Cardiac septum (tissue), 1 donor: ENCODE measurements around the gene ITGA1. TPM values are rescaled to one million over a fixed set of nuclear protein-coding genes. Genes with fewer than 3 reads are reported as not detected.

Source experiments
- DNase-seq: peaks from one replicate; pipeline ENCODE4 v3.0.0-alpha.2; 2020; ENCODE audit warnings: low spot score
- intact Hi-C: fragments of 100-400 bp; cut with DNase I; formaldehyde crosslinking; loops from one replicate; pipeline ENCODE4 v1.14.0; 2022
- total RNA-seq: library from RNA; stranded (reverse); fragmentation: NEBNext Ultra II Directional; extraction: Animal tissue kit (Norgen Biotek cat#: 25700); gene quantifications from one replicate; pipeline ENCODE4 v1.2.1, GENCODE V29; 2021
- donor health status: DM: no; HTN: no; CAD: no.

Gene ITGA1
- total RNA-seq, 1 donor from 2014 or later, result 40.3 TPM

DNA sequence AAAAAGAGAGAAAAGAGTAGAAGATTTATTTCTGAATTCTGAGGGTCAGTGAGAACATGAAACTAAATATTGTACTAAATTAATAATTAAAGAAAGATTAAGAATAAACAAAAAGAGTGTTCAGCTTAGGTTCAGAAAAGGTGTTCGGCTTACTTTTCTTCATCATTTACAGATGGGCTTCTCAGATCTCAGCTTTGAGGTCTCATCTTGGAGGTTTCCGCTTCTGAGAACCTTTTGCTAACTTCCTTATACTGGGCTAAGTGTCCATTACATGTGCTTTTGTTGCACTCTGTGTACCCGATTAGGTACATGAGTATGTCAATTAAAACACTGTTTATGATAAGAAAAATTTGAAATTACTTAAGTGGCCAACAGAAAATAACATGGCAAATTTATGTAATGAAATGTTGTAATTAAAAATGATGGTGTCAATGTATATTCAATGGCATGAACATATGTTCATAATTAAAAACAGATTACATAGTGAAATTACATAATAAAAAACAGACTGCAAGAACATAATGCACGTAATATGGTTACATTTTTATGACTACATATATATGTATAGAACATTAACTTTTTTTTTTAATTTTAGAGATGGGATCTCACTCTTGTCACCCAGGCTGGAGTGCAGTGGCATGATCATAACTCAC lies 17.3 kb upstream of the ITGA1 start:
- intact Hi-C loops, result no loop called here
- DNase-seq, result no peak

DNA sequence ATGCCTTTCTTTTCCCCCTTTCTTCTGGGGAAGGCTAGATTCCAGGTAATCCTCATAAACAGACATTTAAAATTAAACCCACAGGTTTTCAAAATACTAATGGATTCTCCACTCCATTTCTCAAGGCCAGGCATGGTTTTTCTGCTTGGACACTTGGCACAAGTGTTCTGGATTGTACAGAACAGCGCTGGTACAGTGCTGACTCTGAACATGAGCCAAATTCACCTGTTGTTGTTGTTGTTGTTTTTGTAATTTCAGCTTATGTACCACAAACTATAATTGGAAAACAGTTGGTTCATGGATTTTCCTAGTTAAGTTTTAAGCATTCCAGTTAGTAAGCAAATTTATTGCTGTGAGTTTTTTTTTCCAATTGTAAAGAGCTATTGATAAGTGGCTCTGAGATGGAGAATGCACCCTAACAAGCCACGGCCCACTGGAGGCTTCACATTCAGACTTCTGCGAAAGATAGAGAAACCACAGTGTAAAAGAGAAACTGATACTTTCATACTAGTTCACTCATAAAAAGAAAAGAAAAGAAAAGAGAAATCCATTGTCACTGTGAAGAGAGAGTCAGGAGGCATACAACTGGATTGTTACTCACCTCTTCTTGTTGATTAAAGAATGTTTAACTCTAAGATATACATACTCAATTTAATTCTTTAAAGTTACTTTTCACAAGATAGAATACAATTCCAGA lies 16.2 kb upstream of the ITGA1 start:
- intact Hi-C loops, result no loop called here
- no peak for DNase-seq

DNA sequence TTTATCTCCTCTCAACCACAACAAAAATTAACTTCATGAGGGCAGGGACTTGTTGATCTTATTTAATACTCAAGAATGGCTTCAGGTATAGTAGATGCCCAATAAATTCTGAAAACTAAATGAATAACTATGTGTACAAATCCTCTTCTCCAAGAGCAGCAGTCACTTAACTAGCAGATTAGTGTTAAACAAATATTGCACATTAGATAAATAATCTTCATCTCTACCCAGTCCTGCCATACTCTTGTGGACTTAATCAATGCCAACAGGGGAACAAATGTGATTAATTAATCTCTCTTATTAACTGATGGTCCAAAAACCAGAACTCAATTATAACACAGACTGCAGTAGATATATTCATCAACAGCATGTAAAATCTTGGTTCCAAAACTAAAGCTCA lies 15.0 kb upstream of the ITGA1 start:
- intact Hi-C loops, result no loop called here
- DNase-seq, result no peak

GRCh38 chr5:52773342-52773741 lies 14.4 kb upstream of the ITGA1 start:
- no peak for DNase-seq
- intact Hi-C loops, result no loop called here

DNA sequence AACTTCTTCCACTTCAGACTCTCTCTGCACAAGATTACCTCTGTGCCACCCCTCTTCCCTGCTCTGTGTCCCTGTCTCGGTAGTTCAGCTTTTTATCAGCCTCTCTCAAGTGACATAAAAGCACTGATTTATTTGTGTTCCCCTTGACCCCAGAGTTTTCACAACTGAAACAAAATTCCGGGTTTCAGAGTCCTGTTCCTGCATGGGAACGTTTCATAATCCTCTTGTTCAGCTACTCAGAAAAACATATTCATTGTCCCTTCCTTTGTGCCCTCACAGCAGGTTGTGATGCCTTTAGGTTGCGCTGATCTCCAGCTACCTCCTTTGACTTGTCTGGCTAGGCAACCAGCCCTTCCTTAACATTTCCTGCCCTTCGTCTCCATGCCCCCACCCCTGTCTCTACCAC lies 13.7 kb upstream of the ITGA1 start:
- no peak for DNase-seq
- intact Hi-C loops, result no loop called here

DNA sequence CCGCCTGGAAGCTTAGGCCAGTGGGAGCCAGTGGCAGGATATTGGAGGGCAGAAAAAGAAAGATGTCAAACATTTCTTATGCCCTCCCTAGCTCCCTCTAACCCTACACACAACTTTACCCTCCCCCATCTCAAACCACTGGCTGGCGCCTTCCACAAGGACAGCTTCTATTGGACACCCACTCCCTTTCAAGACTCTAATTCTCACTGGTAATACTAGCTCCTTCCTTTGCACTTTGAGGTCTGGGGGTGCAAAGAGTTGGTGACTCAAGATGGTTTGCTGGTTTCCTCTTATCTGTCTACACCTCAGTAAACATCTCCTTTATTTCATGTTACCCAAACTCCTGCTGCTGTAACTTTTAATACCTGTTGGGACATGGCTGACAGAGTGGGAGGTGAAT lies 11.6 kb upstream of the ITGA1 start:
- DNase-seq, result no peak
- intact Hi-C loops, result no loop called here

DNA sequence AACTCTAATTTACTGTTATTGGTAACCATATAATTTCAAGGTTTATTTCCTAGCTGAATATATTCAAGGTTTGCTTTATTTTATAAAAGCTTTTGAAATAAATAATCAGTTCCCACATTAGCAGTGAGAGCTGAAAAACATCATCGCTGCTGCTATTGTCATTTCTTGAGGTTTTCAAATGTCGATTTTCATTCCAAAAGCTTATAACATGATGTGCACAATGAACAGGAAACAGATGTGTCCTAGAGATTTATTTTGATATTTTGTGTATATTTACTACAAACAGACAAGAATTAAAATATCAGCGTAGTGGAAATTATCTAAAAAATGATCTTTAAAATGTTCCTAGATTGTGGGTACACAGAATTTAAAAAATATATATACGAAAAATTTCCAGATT lies 10.5 kb upstream of the ITGA1 start:
- intact Hi-C loops, result no loop called here
- DNase-seq, result no peak

- intact Hi-C loops, result no loop called here
Observed at GRCh38 chr5:52778781-52779180, 8.9 kb upstream of the ITGA1 start.

DNA sequence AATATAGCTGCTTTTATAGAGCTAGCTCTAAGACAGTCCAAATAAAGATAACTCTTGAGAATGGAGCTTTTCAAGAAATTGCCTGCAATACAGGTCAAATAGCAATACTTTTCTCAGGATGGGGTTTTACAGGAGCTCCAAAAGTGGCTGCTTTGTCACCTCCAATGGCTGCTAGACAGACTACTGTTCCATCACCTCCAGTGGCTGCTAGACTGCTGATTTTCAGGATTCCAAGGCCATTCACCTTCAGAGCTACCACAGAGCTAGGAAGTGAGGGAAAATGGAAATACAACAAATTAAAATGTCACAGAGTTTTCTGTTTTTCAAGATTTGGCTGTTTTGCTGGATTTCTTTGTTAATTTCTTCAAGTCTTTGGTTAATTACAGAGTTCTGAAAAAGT lies 8.5 kb upstream of the ITGA1 start:
- no peak for DNase-seq
- intact Hi-C loops, result no loop called here

More at GRCh38 chr5:52778781-52779180, 8.9 kb upstream of the ITGA1 start:
- no peak for DNase-seq

GRCh38 chr5:52783226-52783959 lies 4.3 kb upstream of the ITGA1 start:
- intact Hi-C loops, result loop anchor here (10.0 kb wide), 1 partner anchor 321 kb away; the partner anchor contains the start of gene MOCS2
- DNase-seq, result no peak

- no peak for DNase-seq
- intact Hi-C loops, result loop anchor here (5.0 to 10.0 kb wide), 4 partner anchors 57 to 320 kb away; partner anchors contain the start of gene MOCS2
Observed at GRCh38 chr5:52784737-52785136, 3.0 kb upstream of the ITGA1 start.

DNA sequence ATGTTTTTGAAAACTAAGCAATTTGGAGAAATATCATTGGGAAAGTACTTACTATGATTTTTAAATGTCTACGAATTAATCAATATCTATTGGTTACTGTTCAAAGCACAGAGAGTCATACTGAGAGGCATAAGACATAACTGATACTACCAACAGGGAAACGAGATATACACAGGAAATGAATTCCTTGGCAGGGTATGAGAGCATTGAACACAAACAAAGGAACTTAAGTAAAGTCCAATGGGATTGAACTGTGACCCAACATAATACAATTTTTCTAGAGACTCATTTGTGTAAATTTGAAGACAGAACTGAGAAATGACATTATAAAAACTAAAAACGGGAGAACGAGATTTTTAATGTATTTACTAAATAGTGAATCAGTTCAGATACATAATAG lies 1.3 kb upstream of the ITGA1 start:
- DNase-seq, result no peak
- intact Hi-C loops, result loop anchor here (5.0 to 10.0 kb wide), 4 partner anchors 56 to 318 kb away; partner anchors contain the start of gene MOCS2

DNA sequence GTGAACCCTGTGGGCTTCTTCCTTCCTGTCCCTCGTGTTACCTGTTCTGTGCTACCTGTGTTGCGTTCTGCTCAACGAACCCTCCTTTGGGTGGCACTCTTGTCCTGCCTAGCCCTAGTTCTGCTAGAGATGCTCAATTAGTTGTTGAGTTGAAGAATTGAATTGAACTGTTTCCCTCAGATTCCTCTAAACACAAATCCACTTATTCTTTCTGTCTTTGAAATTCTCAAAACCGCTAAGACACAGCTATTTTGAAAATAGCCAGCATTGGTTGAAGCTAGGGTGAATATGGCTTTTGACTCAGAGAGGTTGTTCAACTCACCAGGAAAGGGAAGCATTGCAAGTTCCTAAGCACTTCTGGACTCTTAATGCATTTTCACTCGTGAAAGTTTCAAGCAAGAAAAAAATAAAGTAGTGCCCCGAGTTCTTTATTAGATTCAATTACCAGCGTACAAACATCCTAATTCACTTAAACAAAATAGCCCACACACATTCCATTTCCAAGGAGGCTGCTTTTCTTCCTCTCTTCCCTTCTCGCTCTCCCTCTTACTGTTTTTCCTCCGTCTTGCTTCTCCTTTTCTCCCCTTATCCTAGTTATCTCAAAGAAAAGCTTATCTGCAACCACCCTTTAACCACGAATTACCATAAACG lies 642 bp upstream of the ITGA1 start:
- no peak for DNase-seq

GRCh38 chr5:52788505-52788821 lies 747 bp downstream of the ITGA1 start:
- DNase-seq, result no peak
- intact Hi-C loops, result loop anchor here (2.0 to 10.0 kb wide), 5 partner anchors 54 to 316 kb away; partner anchors contain the start of gene MOCS2

More for the DNA sequence above, 642 bp upstream of the ITGA1 start:
- intact Hi-C loops, result loop anchor here (5.0 to 10.0 kb wide), 4 partner anchors 55 to 318 kb away; partner anchors contain the start of gene MOCS2

DNA sequence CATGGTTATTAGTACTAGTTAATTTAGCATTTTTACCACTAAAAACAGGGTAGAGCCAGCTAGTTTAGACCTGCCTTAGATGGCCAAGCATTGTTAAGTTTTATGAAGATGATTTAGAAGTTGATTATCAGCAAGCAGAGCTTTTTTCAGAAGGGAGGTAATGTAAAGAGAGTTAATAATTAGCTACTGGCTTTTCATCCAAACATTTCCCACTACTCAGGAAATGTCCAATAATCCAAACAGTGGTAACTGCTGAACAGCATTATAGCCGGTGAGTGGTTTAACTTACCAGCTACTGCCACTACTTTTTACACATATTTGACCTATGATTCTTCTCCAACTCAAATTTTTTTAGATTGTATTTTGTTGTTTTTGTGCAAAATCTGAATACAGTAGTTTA lies 1.7 kb downstream of the ITGA1 start:
- intact Hi-C loops, result loop anchor here (2.0 to 10.0 kb wide), 5 partner anchors 53 to 315 kb away; partner anchors contain the start of gene MOCS2
- DNase-seq, result no peak

DNA sequence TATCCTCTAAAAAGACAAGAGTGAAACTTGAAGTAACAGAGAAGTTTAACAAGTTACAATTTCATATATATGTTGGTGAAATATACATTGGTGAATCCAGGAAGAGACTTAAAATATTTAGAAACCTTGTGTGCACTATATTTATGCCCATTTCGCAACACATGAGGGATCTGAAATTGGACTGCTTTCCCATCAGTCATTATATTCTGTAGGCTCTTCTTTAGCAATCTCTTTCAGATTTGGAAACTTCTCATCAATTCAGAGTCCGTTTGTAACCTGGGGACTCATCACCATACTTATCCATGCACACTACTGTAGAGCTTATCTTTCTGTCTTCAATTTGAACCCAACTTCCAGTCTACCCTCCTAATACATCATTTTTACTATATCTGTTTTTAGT lies 2.1 kb downstream of the ITGA1 start:
- intact Hi-C loops, result loop anchor here (2.0 to 10.0 kb wide), 5 partner anchors 52 to 315 kb away; partner anchors contain the start of gene MOCS2
- no peak for DNase-seq

DNA sequence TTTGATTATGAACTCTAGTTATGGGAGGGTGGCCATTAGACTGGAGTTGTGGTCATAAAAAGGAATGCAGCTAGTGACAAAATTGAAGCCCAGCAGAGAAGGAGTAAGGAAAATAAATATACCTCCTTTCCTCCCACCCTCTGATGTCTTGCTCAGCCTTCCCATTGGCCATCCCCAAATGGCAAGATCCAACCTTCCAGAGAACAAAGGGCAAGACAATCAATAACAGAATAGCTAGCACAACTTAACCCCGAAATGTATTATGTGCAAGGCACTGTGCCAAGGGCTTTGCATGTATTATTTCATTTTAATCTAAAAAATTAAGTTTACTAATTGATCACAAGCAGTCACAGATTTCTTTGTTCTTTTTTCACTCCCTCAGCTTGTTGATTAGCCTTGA lies 3.6 kb downstream of the ITGA1 start:
- no peak for DNase-seq
- intact Hi-C loops, result no loop called here

GRCh38 chr5:52794519-52794918 lies 6.8 kb downstream of the ITGA1 start:
- intact Hi-C loops, result no loop called here
- DNase-seq, result no peak

- no peak for DNase-seq
- intact Hi-C loops, result no loop called here
Observed at GRCh38 chr5:52796031-52796430, 8.3 kb downstream of the ITGA1 start.
